K562 (cell line): ENCODE results near the gene LAX1. TPM values are rescaled to one million over a fixed set of nuclear protein-coding genes. Genes with fewer than 3 reads are reported as not detected.

ENCODE experiments used
- ATAC-seq: fragments of 200-7000 bp; cut with Tn5 transposase; 3 replicates; pipeline ENCODE4 v1.9.1; 2020; ENCODE audit warnings: moderate library complexity
- BruUV-seq: library from RNA; stranded (reverse); fragments of 400-500 nt; replicated peaks from 2 replicates; lab custom pipeline; 2021; lab: Mats Ljungman, UMichigan
- CTCF ChIA-PET: fragments of 300-600 bp; formaldehyde crosslinking; extraction: SDS; loops from one replicate; lab custom pipeline; 2021; ENCODE audit warnings: low intra/inter-chr PET ratio; lab: Yijun Ruan, JAX
- POLR2A ChIA-PET: fragments of 300-600, 350-650 bp; sonication (Branson Sonifier 250); formaldehyde crosslinking; extraction: SDS; loops from one replicate; lab custom pipeline; 2021; ENCODE audit warnings: antibody characterized with exemption, inconsistent platforms; lab: Yijun Ruan, JAX
- DNase-seq, 4 experiments: peaks; one replicate each; pipeline versions ENCODE4 v3.0.0 to v3.0.0-alpha.2; 2011 to 2018; ENCODE audit warnings: low spot score in 3 of 4, mixed read lengths in 3 of 4; ENCODE audit errors: extremely low read depth in 1 of 4
- FAIRE-seq: peaks from 2 replicates; lab custom pipeline; 2011; peaks lifted over from hg19 to GRCh38; lab: Jason Lieb, UNC
- H2AFZ ChIP-seq: 2 replicates; pipeline ENCODE4 v1.6.0; 2011; ENCODE audit warnings: low read depth, low read length, control low read depth, inconsistent platforms
- H3K27ac ChIP-seq: fragments of 200-600 bp; 3 replicates; pipeline ENCODE4 v1.8.0; 2011; ENCODE audit warnings: low read depth, mild to moderate bottlenecking, control low read depth, inconsistent platforms, low read length, moderate library complexity, mixed read lengths; ENCODE audit errors: extremely low read depth
- H3K27me3 ChIP-seq, 2 experiments: fragments of 300-600 bp in 1 of 2; 2 replicates in 1 of 2; 3 replicates in 1 of 2; pipeline versions ENCODE4 v1.6.0 to v1.8.0; 2011; ENCODE audit warnings: inconsistent platforms in 2 of 2, low read length in 2 of 2, mild to moderate bottlenecking in 1 of 2, mixed read lengths in 1 of 2, moderate library complexity in 1 of 2; ENCODE audit not compliant: control insufficient read depth in 2 of 2, insufficient read depth in 2 of 2
- H3K36me3 ChIP-seq: fragments of 300-600 bp; 3 replicates; pipeline ENCODE4 v1.8.0; 2011; ENCODE audit warnings: mild to moderate bottlenecking, low read length, inconsistent platforms; ENCODE audit not compliant: control insufficient read depth, insufficient read depth
- H3K4me1 ChIP-seq, 2 experiments: fragments of 200-600 bp in 1 of 2; replicated peaks in 1 of 2; 2 replicates in 1 of 2; 3 replicates in 1 of 2; pipeline versions ENCODE4 v1.5.1 to v1.8.0; 2011; ENCODE audit warnings: inconsistent platforms in 2 of 2, low read length in 2 of 2, mild to moderate bottlenecking in 1 of 2, mixed read lengths in 1 of 2, moderate library complexity in 1 of 2; ENCODE audit not compliant: control insufficient read depth in 2 of 2, insufficient read depth in 2 of 2
- H3K4me2 ChIP-seq: 2 replicates; pipeline ENCODE4 v1.6.1; 2011; ENCODE audit warnings: low read length, control low read depth, inconsistent platforms, mixed read lengths; ENCODE audit not compliant: insufficient read depth
- H3K4me3 ChIP-seq: fragments of 200-600 bp; sonication (generic), shearing (Covaris generic); 2 replicates; pipeline ENCODE4 v1.5.1; 2016; ENCODE audit warnings: control low read depth, inconsistent platforms
- H3K79me2 ChIP-seq: fragments of 200-600 bp; 3 replicates; pipeline ENCODE4 v1.8.0; 2011; ENCODE audit warnings: low read length, inconsistent platforms; ENCODE audit not compliant: control insufficient read depth, insufficient read depth
- H3K9ac ChIP-seq, 2 experiments: 2 replicates each; pipeline versions ENCODE4 v1.6.0 to v1.6.1; 2011; ENCODE audit warnings: low read depth in 2 of 2, low read length in 2 of 2, control low read depth in 1 of 2, inconsistent platforms in 1 of 2, mild to moderate bottlenecking in 1 of 2, mixed read lengths in 1 of 2; ENCODE audit not compliant: insufficient read depth in 1 of 2
- H3K9me1 ChIP-seq: one replicate; pipeline ENCODE4 v1.6.0; 2011; ENCODE audit warnings: inconsistent platforms, mild to moderate bottlenecking, low read length, moderate library complexity; ENCODE audit not compliant: control insufficient read depth, insufficient read depth
- H3K9me3 ChIP-seq: replicated peaks from 2 replicates; pipeline ENCODE4 v1.5.1; 2011; ENCODE audit warnings: low read depth, low read length, inconsistent platforms; ENCODE audit not compliant: control insufficient read depth, insufficient read depth
- H4K20me1 ChIP-seq: replicated peaks from 2 replicates; pipeline ENCODE4 v1.6.1; 2011; ENCODE audit warnings: low read length, inconsistent platforms, mixed read lengths; ENCODE audit not compliant: control insufficient read depth, insufficient read depth
- ARID1B ChIP-seq: fragments of 450-650 bp; IDR thresholded peaks from 2 replicates; pipeline ENCODE4 v1.6.1; 2016; ENCODE audit warnings: antibody characterized with exemption, mild to moderate bottlenecking, inconsistent platforms
- BRD4 ChIP-seq: fragments of 200-600 bp; sonication (generic); IDR thresholded peaks from 2 replicates; pipeline ENCODE4 v1.6.1; 2017; ENCODE audit warnings: inconsistent platforms
- DEAF1 ChIP-seq: fragments of 450-650 bp; formaldehyde crosslinking; IDR thresholded peaks from 2 replicates; pipeline ENCODE4 v1.4.0; 2020; ENCODE audit warnings: mild to moderate bottlenecking, moderate library complexity
- FOXA1 ChIP-seq: fragments of 450-650 bp; IDR thresholded peaks from 2 replicates; pipeline ENCODE4 v1.6.1; 2016; ENCODE audit warnings: mild to moderate bottlenecking, borderline replicate concordance
- GABPA ChIP-seq: fragments of 200-800 bp; sonication (Bioruptor generic); conservative IDR thresholded peaks from 2 replicates; pipeline ENCODE4 v1.6.1; 2016; ENCODE audit warnings: low read depth, missing genetic modification characterization, missing compliant biosample characterization
- GTF2A2 ChIP-seq: IDR thresholded peaks from 2 replicates; pipeline ENCODE4 v1.6.1; 2016; ENCODE audit warnings: mild to moderate bottlenecking, missing genetic modification characterization, missing compliant biosample characterization
- ILF3 ChIP-seq: fragments of 450-650 bp; IDR thresholded peaks from 2 replicates; pipeline ENCODE4 v1.6.1; 2018; ENCODE audit warnings: antibody characterized with exemption, mild to moderate bottlenecking, moderate library complexity, borderline replicate concordance
- RBBP5 ChIP-seq: fragments of 200-600 bp; sonication (generic); IDR thresholded peaks from 2 replicates; pipeline ENCODE4 v1.6.1; 2012; ENCODE audit warnings: borderline replicate concordance, mild to moderate bottlenecking, low read length, control low read depth, inconsistent platforms; ENCODE audit not compliant: insufficient read depth, poor library complexity, severe bottlenecking
- ZBTB7A ChIP-seq: IDR thresholded peaks from 2 replicates; pipeline ENCODE4 v1.6.1; 2011; ENCODE audit warnings: low read depth, mild to moderate bottlenecking, low read length, moderate library complexity, borderline replicate concordance; ENCODE audit not compliant: control insufficient read depth
- ZNF12 ChIP-seq: sonication (generic); formaldehyde crosslinking; IDR thresholded peaks from 2 replicates; pipeline ENCODE4 v1.4.0; 2020; ENCODE audit warnings: mild to moderate bottlenecking, missing genetic modification reagents
- ZNF121 ChIP-seq: sonication (generic); formaldehyde crosslinking; conservative IDR thresholded peaks from 2 replicates; pipeline ENCODE4 v1.8.0; 2022; ENCODE audit warnings: missing genetic modification reagents
- ZNF445 ChIP-seq: fragments of 250-450 bp; sonication (Bioruptor Pico); IDR thresholded peaks from 2 replicates; pipeline ENCODE4 v1.4.0; 2020; ENCODE audit warnings: low read depth, mild to moderate bottlenecking, moderate library complexity
- ZNF512 ChIP-seq: IDR thresholded peaks from 2 replicates; pipeline ENCODE4 v1.6.1; 2016; ENCODE audit warnings: missing genetic modification characterization, missing compliant biosample characterization
- ZNF707 ChIP-seq: fragments of 250-450 bp; sonication (Bioruptor Pico); conservative IDR thresholded peaks from 2 replicates; pipeline ENCODE4 v1.8.0; 2022; ENCODE audit warnings: inconsistent platforms, mild to moderate bottlenecking, moderate library complexity
- ZNF785 ChIP-seq: fragments of 250-450 bp; sonication (Bioruptor Pico); IDR thresholded peaks from 2 replicates; pipeline ENCODE4 v1.4.0; 2020; ENCODE audit warnings: mild to moderate bottlenecking
- WGBS: fragments of 100-300 bp; shearing (Covaris generic); methylation state at CpG from one replicate; pipeline ENCODE4 v1.1.6; 2016; ENCODE audit warnings: low coverage, mixed read lengths; ENCODE audit not compliant: insufficient coverage; ENCODE audit errors: missing lambda C conversion rate; 5-methylcytosine and 5-hydroxymethylcytosine counted together
- in situ Hi-C: fragments of 300-500 bp; cut with MboI; formaldehyde crosslinking; loops from 4 replicates; pipeline ENCODE4 v1.15.0; 2018; ENCODE audit warnings: inconsistent platforms, mixed read lengths
- intact Hi-C: fragments of 100-400 bp; cut with micrococcal nuclease; formaldehyde crosslinking; loops from 2 replicates; pipeline ENCODE4 v1.14.2; 2022
- polyA plus RNA-seq, 8 experiments: library from polyadenylated mRNA; depleted of rRNA in 4 of 8; stranded (reverse) in 5 of 8; unstranded in 3 of 8; fragments of >200 nt; fragmentation: Nextera tagmentation in 2 of 8; fragmentation: Illumina TruSeq in 1 of 8; extraction: Ambion mirVana in 2 of 8; extraction: Trizol in 1 of 8; gene quantifications; 2 replicates each; pipeline versions ENCODE4 v1.2.1 to v1.2.3, GENCODE V29; 2011 to 2014; ENCODE audit warnings: inconsistent platforms in 1 of 8, missing spikeins in 1 of 8
- total RNA-seq, 7 experiments: library from RNA; depleted of rRNA in 6 of 7; stranded (reverse); fragments of >200 nt in 6 of 7; fragmentation: Illumina TruSeq in 2 of 7; extraction: Trizol in 2 of 7; gene quantifications; 2 replicates each; pipeline versions ENCODE4 v1.2.1 to v1.2.3, GENCODE V29; 2011 to 2021; ENCODE audit warnings: low replicate concordance in 1 of 7
- TF ChIP-seq, protein P1 (sequence below): IDR thresholded peaks from 2 replicates; pipeline ENCODE4 v1.6.1; 2011; ENCODE audit warnings: borderline replicate concordance, low read depth, mild to moderate bottlenecking, moderate library complexity, low read length; ENCODE audit not compliant: insufficient read depth, poor library complexity, severe bottlenecking

The LAX1 gene
- total and polyA plus RNA-seq, 9 of the 15 experiments (the other 6 are each of a cell fraction or from before 2014, with no cell fraction given): not detected

DNA sequence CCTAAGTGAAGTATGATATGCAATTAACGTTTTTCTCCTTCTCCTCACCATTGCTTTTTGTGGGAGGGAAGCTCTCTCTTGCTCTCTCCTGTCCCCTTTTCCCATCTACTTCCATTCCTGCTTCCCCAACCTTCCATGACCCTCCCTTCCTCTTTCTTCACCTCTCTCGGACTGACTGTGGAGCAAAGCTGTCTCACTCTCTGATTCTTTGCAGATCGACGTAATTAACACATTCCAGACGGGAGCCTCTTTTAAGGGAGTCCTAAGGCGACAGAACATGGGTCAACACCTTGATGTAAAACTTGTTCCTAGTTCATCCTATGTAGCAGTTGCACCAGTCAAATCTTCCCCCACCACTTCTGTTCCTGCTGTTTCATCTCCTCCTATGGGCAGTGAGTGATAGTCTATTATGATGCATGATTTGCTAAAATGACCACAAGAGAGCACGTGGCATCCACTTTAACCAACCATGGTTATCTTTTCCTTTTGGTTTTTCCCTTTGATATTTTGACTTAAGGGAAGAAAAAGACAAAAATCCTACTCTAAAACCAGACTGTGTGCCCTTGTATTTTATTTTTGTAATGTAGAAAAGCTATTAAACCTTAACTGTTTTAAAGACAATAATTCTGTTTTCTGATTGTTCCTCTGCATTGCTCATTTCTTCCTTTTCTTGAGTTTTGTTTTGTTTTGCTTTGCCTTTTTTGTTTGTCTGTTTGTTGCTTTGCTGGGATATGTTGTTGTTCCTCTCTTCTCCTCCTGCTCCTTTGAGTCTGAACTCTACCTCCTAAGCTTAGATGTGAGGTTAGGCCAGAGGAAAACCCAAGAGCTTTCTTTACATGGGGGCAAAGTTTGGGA is 31.7 kb upstream of the LAX1 start (continued):
- TF ChIP-seq ZNF707 (no peak), GABPA (tag) (peak; percentile 41; the same call in 1 of the 2 replicates), ILF3 (no peak), ZNF12 (no peak), ZNF121 (0 out of 2 replicates have a peak, but pooled peaks have one; percentile 5), RBBP5 (no peak), BRD4 (no peak)

GRCh38 chr1:203742436-203742835 is 22.5 kb upstream of the LAX1 start:
- Histone ChIP-seq H3K27me3 (no peaks in the 10 kb centered on the region), H3K79me2 (no peaks in the 10 kb centered on the region), H3K36me3 (0 out of 3 replicates have a peak, but pooled peaks cover 5% of the 10 kb centered on the region), H2AFZ (no peak overlapping the region), H3K4me1 (no peaks in the 10 kb centered on the region), H3K27ac (no peak overlapping the region), H4K20me1 (no peaks in the 10 kb centered on the region), H3K4me3 (no peak overlapping the region), H3K9ac (no peak overlapping the region), H3K4me2 (no peak overlapping the region), H3K9me1 (no peaks in the 10 kb centered on the region), H3K9me3 (no peaks in the 10 kb centered on the region)
- in situ Hi-C loops (no loop called here), intact Hi-C loops (no loop called here)
- CTCF ChIA-PET: no interaction called here
- 16% methylated on average over 3 of the region's 3 CpGs for WGBS
- ATAC-seq: no peak
- no TSS peak for BruUV-seq
- POLR2A ChIA-PET: interaction anchor here (0.6 to 1.3 kb wide), 5 partner anchors 10 to 51 kb away, joined by 3 to 4 read pairs (median 3); no protein-coding TSS in a partner anchor
- FAIRE-seq: no peak
- DNase-seq: no peak
- TF ChIP-seq ZNF445 (CRISPR knock-in tag) (no peak), FOXA1 (no peak), ZNF785 (CRISPR knock-in tag) (no peak), ZNF512 (tag) (no peak), GTF2A2 (tag) (no peak), DEAF1 (CRISPR knock-in tag) (no peak), ARID1B (no peak), ZBTB7A (no peak)
- TF ChIP-seq, protein P1, sequence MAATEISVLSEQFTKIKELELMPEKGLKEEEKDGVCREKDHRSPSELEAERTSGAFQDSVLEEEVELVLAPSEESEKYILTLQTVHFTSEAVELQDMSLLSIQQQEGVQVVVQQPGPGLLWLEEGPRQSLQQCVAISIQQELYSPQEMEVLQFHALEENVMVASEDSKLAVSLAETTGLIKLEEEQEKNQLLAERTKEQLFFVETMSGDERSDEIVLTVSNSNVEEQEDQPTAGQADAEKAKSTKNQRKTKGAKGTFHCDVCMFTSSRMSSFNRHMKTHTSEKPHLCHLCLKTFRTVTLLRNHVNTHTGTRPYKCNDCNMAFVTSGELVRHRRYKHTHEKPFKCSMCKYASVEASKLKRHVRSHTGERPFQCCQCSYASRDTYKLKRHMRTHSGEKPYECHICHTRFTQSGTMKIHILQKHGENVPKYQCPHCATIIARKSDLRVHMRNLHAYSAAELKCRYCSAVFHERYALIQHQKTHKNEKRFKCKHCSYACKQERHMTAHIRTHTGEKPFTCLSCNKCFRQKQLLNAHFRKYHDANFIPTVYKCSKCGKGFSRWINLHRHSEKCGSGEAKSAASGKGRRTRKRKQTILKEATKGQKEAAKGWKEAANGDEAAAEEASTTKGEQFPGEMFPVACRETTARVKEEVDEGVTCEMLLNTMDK: no peak
